BLaER1 treated with 17β-estradiol and CSF1 and Interleukin-3, amounts not matched to agents 10 nM and 100 nM (cell line): ENCODE results near the gene CPNE7.
A peak's percentile ranks its signal among the peaks of the same experiment; 100 is the strongest.

ENCODE experiments used
- H3K27ac ChIP-seq, 11 experiments: shearing (Covaris generic); formaldehyde crosslinking; 2 replicates each; pipeline ENCODE4 v1.8.1; 2022
- H3K27me3 ChIP-seq, 11 experiments: shearing (Covaris generic); formaldehyde crosslinking; 2 replicates each; pipeline ENCODE4 v1.8.1; 2022
- H3K36me3 ChIP-seq, 11 experiments: shearing (Covaris generic); formaldehyde crosslinking; 2 replicates each; pipeline ENCODE4 v1.8.1; 2022
- H3K4me1 ChIP-seq, 10 experiments: shearing (Covaris generic); formaldehyde crosslinking; 2 replicates each; pipeline ENCODE4 v1.8.1; 2022
- H3K4me2 ChIP-seq, 11 experiments: shearing (Covaris generic); formaldehyde crosslinking; 2 replicates each; pipeline ENCODE4 v1.8.1; 2022
- H3K4me3 ChIP-seq, 10 experiments: shearing (Covaris generic); formaldehyde crosslinking; 2 replicates each; pipeline ENCODE4 v1.8.1; 2022
- H3K9ac ChIP-seq, 11 experiments: shearing (Covaris generic); formaldehyde crosslinking; 2 replicates each; pipeline ENCODE4 v1.8.1; 2022
- H3K9me3 ChIP-seq, 11 experiments: shearing (Covaris generic); formaldehyde crosslinking; replicated peaks in 1 of 11; 2 replicates each; pipeline ENCODE4 v1.8.1; 2022
- H4K20me1 ChIP-seq, 11 experiments: shearing (Covaris generic); formaldehyde crosslinking; 2 replicates each; pipeline ENCODE4 v1.8.1; 2022
- Cebpa-rat ChIP-seq, 11 experiments: shearing (Covaris generic); IDR thresholded peaks; 2 replicates each; pipeline ENCODE4 v1.8.1; 2022

CPNE7 gene

GRCh38 chr16:89596061-89596689 is 20.6 kb downstream of the CPNE7 start:
- H3K36me3 ChIP-seq: peaks cover 0 to 43% (median 28%) of the 10 kb centered on the region in 11 experiments; a peak in 19 of 22 replicates
- H3K27ac ChIP-seq: no peak overlapping the region
- TF ChIP-seq Cebpa-rat (IDR thresholded peaks at IDR 0.05): no peak
- H3K9ac ChIP-seq: 0 out of 22 replicates have a peak overlapping the region, but pooled peaks of 2 of the 11 experiments have one; percentile 13 to 37
- no peak overlapping the region for H3K4me3 ChIP-seq
- no peak overlapping the region for H3K4me2 ChIP-seq
- H4K20me1 ChIP-seq: peaks cover 0 to 41% (median 0%) of the 10 kb centered on the region in 11 experiments; a peak in 4 of 22 replicates
- H3K27me3 ChIP-seq: no peaks in the 10 kb centered on the region
- H3K9me3 ChIP-seq: no peaks in the 10 kb centered on the region
- peaks cover 0 to 48% (median 33%) of the 10 kb centered on the region in 10 experiments; a peak in 14 of 20 replicates for H3K4me1 ChIP-seq

- peak overlapping the region in 1 of 11 experiments; percentile 34; a peak in 3 of 22 replicates for H3K27ac ChIP-seq
- peaks cover 0 to 41% (median 0%) of the 10 kb centered on the region in 11 experiments; a peak in 3 of 22 replicates for H4K20me1 ChIP-seq
- peak overlapping the region in 4 of 11 experiments; percentile 29 to 44 (median 39); a peak in 4 of 22 replicates for H3K9ac ChIP-seq
- peaks cover 5 to 51% (median 37%) of the 10 kb centered on the region in 10 experiments; a peak in 19 of 20 replicates for H3K4me1 ChIP-seq
- no peaks in the 10 kb centered on the region for H3K9me3 ChIP-seq
- H3K36me3 ChIP-seq: peaks cover 0 to 37% (median 25%) of the 10 kb centered on the region in 11 experiments; a peak in 19 of 22 replicates
- H3K4me2 ChIP-seq: no peak overlapping the region
- TF ChIP-seq Cebpa-rat (IDR thresholded peaks at IDR 0.05): no peak
- no peaks in the 10 kb centered on the region for H3K27me3 ChIP-seq
- H3K4me3 ChIP-seq: no peak overlapping the region
Observed at GRCh38 chr16:89596957-89597649, 21.5 kb downstream of the CPNE7 start.

GRCh38 chr16:89598199-89598598 is 22.6 kb downstream of the CPNE7 start:
- no peak overlapping the region for H3K9ac ChIP-seq
- peaks cover 15 to 62% (median 48%) of the 10 kb centered on the region in 10 experiments for H3K4me1 ChIP-seq
- H3K27me3 ChIP-seq: no peaks in the 10 kb centered on the region
- peaks cover 0 to 41% (median 0%) of the 10 kb centered on the region in 11 experiments; a peak in 4 of 22 replicates for H4K20me1 ChIP-seq
- no peak overlapping the region for H3K4me3 ChIP-seq
- H3K27ac ChIP-seq: no peak overlapping the region
- no peaks in the 10 kb centered on the region for H3K9me3 ChIP-seq
- H3K36me3 ChIP-seq: peaks cover 0 to 27% (median 20%) of the 10 kb centered on the region in 11 experiments; a peak in 19 of 22 replicates
- no peak overlapping the region for H3K4me2 ChIP-seq
- no peak for TF ChIP-seq Cebpa-rat (IDR thresholded peaks at IDR 0.05)

GRCh38 chr16:89599451-89599858 is 23.9 kb downstream of the CPNE7 start:
- TF ChIP-seq Cebpa-rat (IDR thresholded peaks at IDR 0.05): no peak
- Histone ChIP-seq H3K36me3 (peaks cover 0 to 25% (median 20%) of the 10 kb centered on the region in 11 experiments; a peak in 19 of 22 replicates), H3K4me3 (no peak overlapping the region), H3K9me3 (no peaks in the 10 kb centered on the region), H3K4me2 (peak overlapping the region in 6 of 11 experiments; percentile 12 to 60 (median 49); a peak in 9 of 22 replicates), H3K4me1 (peaks cover 15 to 50% (median 39%) of the 10 kb centered on the region in 10 experiments), H3K27ac (no peak overlapping the region), H4K20me1 (peaks cover 0 to 41% (median 0%) of the 10 kb centered on the region in 11 experiments; a peak in 4 of 22 replicates), H3K9ac (0 out of 22 replicates have a peak overlapping the region, but pooled peaks of 1 of the 11 experiments have one; percentile 32), H3K27me3 (no peaks in the 10 kb centered on the region)

- Histone ChIP-seq H3K4me1 (peaks cover 15 to 50% (median 40%) of the 10 kb centered on the region in 10 experiments), H3K27me3 (no peaks in the 10 kb centered on the region), H3K36me3 (peaks cover 0 to 25% (median 19%) of the 10 kb centered on the region in 11 experiments; a peak in 19 of 22 replicates), H3K9me3 (no peaks in the 10 kb centered on the region), H4K20me1 (peaks cover 0 to 41% (median 0%) of the 10 kb centered on the region in 11 experiments; a peak in 4 of 22 replicates), H3K4me2 (peak overlapping the region in 5 of 11 experiments; percentile 44 to 60 (median 50); a peak in 6 of 22 replicates), H3K27ac (no peak overlapping the region), H3K4me3 (no peak overlapping the region), H3K9ac (no peak overlapping the region)
- TF ChIP-seq Cebpa-rat (IDR thresholded peaks at IDR 0.05): no peak
Observed at GRCh38 chr16:89599902-89600301, 24.3 kb downstream of the CPNE7 start.

GRCh38 chr16:89600427-89600826 is 24.9 kb downstream of the CPNE7 start:
- peaks cover 0 to 2% (median 0%) of the 10 kb centered on the region in 11 experiments; a peak in 1 of 22 replicates for H3K27me3 ChIP-seq
- H3K4me1 ChIP-seq: peaks cover 17 to 50% (median 43%) of the 10 kb centered on the region in 10 experiments

GRCh38 chr16:89600956-89601355 is 25.4 kb downstream of the CPNE7 start:
- H3K36me3 ChIP-seq: peaks cover 0 to 14% (median 8%) of the 10 kb centered on the region in 11 experiments; a peak in 17 of 22 replicates
- peaks cover 22 to 53% (median 47%) of the 10 kb centered on the region in 10 experiments for H3K4me1 ChIP-seq
- H3K27ac ChIP-seq: no peak overlapping the region
- H3K9ac ChIP-seq: peak overlapping the region in 1 of 11 experiments; percentile 9; a peak in 1 of 22 replicates
- H3K4me3 ChIP-seq: no peak overlapping the region
- no peak for TF ChIP-seq Cebpa-rat (IDR thresholded peaks at IDR 0.05)
- H3K9me3 ChIP-seq: no peaks in the 10 kb centered on the region
- H3K4me2 ChIP-seq: no peak overlapping the region
- H3K27me3 ChIP-seq: peaks cover 0 to 7% (median 0%) of the 10 kb centered on the region in 11 experiments; a peak in 4 of 22 replicates
- H4K20me1 ChIP-seq: peaks cover 0 to 34% (median 0%) of the 10 kb centered on the region in 11 experiments; a peak in 4 of 22 replicates

More at GRCh38 chr16:89600427-89600826, 24.9 kb downstream of the CPNE7 start:
- Histone ChIP-seq H3K27ac (no peak overlapping the region), H3K36me3 (peaks cover 0 to 20% (median 13%) of the 10 kb centered on the region in 11 experiments; a peak in 18 of 22 replicates), H4K20me1 (peaks cover 0 to 35% (median 0%) of the 10 kb centered on the region in 11 experiments; a peak in 4 of 22 replicates), H3K4me2 (peak overlapping the region in 1 of 11 experiments; percentile 60; a peak in 2 of 22 replicates), H3K9ac (peak overlapping the region in 1 of 11 experiments; percentile 9; a peak in 1 of 22 replicates), H3K9me3 (no peaks in the 10 kb centered on the region), H3K4me3 (no peak overlapping the region)
- no peak for TF ChIP-seq Cebpa-rat (IDR thresholded peaks at IDR 0.05)

- peaks cover 23 to 62% (median 56%) of the 10 kb centered on the region in 10 experiments for H3K4me1 ChIP-seq
Observed at GRCh38 chr16:89601906-89602272, 26.3 kb downstream of the CPNE7 start.

More at GRCh38 chr16:89601906-89602272, 26.3 kb downstream of the CPNE7 start:
- Histone ChIP-seq H3K27ac (peak overlapping the region in 3 of 11 experiments; percentile 6 to 26 (median 10); a peak in 2 of 22 replicates), H3K36me3 (peaks cover 0 to 5% (median 0%) of the 10 kb centered on the region in 11 experiments; a peak in 4 of 22 replicates), H4K20me1 (peaks cover 0 to 29% (median 0%) of the 10 kb centered on the region in 11 experiments; a peak in 4 of 22 replicates), H3K9ac (peak overlapping the region in 4 of 11 experiments; percentile 2 to 41 (median 38); a peak in 4 of 22 replicates), H3K4me3 (peak overlapping the region in 1 of 10 experiments; percentile 15; a peak in 2 of 20 replicates), H3K27me3 (peaks cover 0 to 15% (median 0%) of the 10 kb centered on the region in 11 experiments; a peak in 4 of 22 replicates), H3K9me3 (no peaks in the 10 kb centered on the region), H3K4me2 (peak overlapping the region; percentile 69 to 89 (median 81))
- no peak for TF ChIP-seq Cebpa-rat (IDR thresholded peaks at IDR 0.05)
